Activated CD8-positive, alpha-beta memory T cell treated with anti-CD3 and anti-CD28 coated beads for 24 hours (primary cell): ENCODE data around the gene SHC4.
"Not testable (repeated sequence)": the region's sequence is repeated elsewhere in the genome, so short reads cannot be mapped to it uniquely, and the experiment has no call there.

ENCODE experiments used
- DNase-seq: peaks from one replicate; pipeline ENCODE4 v3.0.0-alpha.2; 2020

SHC4 gene

GRCh38 chr15:48828906-48829305, 134.8 kb downstream of the SHC4 start:
- no peak for DNase-seq

GRCh38 chr15:48828471-48828870, 135.2 kb downstream of the SHC4 start:
- DNase-seq: no peak

GRCh38 chr15:48825075-48825474, 138.6 kb downstream of the SHC4 start:
- DNase-seq: no peak

- DNase-seq: no peak
These were observed 140.0 kb downstream of the SHC4 start for GRCh38 chr15:48823706-48824105.

GRCh38 chr15:48823237-48823636, 140.5 kb downstream of the SHC4 start:
- no peak for DNase-seq

GRCh38 chr15:48814286-48814685, 149.4 kb downstream of the SHC4 start:
- no peak for DNase-seq

GRCh38 chr15:48811325-48811958, 152.3 kb downstream of the SHC4 start:
- no peak for DNase-seq

GRCh38 chr15:48810414-48811324, 153.1 kb downstream of the SHC4 start, which contains the start of gene CEP152:
CEP152 (minus strand) TSS chr15:48811069; CDS start chr15:48805649, 5,420 bp downstream.
- DNase-seq: peak; percentile 98

- no peak for DNase-seq
These were observed 157.6 kb downstream of the SHC4 start for GRCh38 chr15:48806151-48806550.

- no peak for DNase-seq
These were observed 158.1 kb downstream of the SHC4 start for GRCh38 chr15:48805591-48805990.

- DNase-seq: no peak
These were observed 159.8 kb downstream of the SHC4 start for GRCh38 chr15:48803877-48804276.

- DNase-seq: no peak
These were observed 160.9 kb downstream of the SHC4 start for GRCh38 chr15:48802867-48803266.

GRCh38 chr15:48802257-48802656, 161.5 kb downstream of the SHC4 start:
- no peak for DNase-seq

- DNase-seq: no peak
These were observed 162.8 kb downstream of the SHC4 start for GRCh38 chr15:48800811-48801455.

- DNase-seq: no peak
These were observed 163.5 kb downstream of the SHC4 start for GRCh38 chr15:48800245-48800644.

- no peak for DNase-seq
These were observed 165.4 kb downstream of the SHC4 start for GRCh38 chr15:48798319-48798718.

GRCh38 chr15:48796930-48797329, 166.8 kb downstream of the SHC4 start:
- no peak for DNase-seq

- DNase-seq: no peak
These were observed 167.2 kb downstream of the SHC4 start for GRCh38 chr15:48796521-48796920.

GRCh38 chr15:48795901-48796300, 167.8 kb downstream of the SHC4 start:
- no peak for DNase-seq

- DNase-seq: no peak
These were observed 169.0 kb downstream of the SHC4 start for GRCh38 chr15:48794697-48795134.

- DNase-seq: no peak
These were observed 171.3 kb downstream of the SHC4 start for GRCh38 chr15:48792408-48792807.

GRCh38 chr15:48790466-48791115, 173.1 kb downstream of the SHC4 start:
- DNase-seq: not testable (repeated sequence)

- no peak for DNase-seq
These were observed 178.0 kb downstream of the SHC4 start for GRCh38 chr15:48785712-48786111.
